HL-60 (cell line): ENCODE measurements around the gene CFAP43.

Source experiments
- DNase-seq, 2 experiments: peaks; one replicate each; pipeline ENCODE4 v3.0.0-alpha.2; 2010 to 2020; ENCODE audit warnings: low read depth in 1 of 2, low spot score in 1 of 2
- H3K27ac ChIP-seq: fragments of 250-450 bp; sonication (Bioruptor Pico); replicated peaks from 2 replicates; pipeline ENCODE4 v1.5.1; 2020; ENCODE audit warnings: mild to moderate bottlenecking, moderate library complexity
- H3K27me3 ChIP-seq: fragments of 250-450 bp; sonication (Bioruptor Pico); 2 replicates; pipeline ENCODE4 v1.5.1; 2021; ENCODE audit warnings: mild to moderate bottlenecking, moderate library complexity; ENCODE audit not compliant: insufficient read depth, poor library complexity, severe bottlenecking
- H3K4me3 ChIP-seq: replicated peaks from 2 replicates; pipeline ENCODE4 v1.5.1; 2011; ENCODE audit warnings: mild to moderate bottlenecking, control low read depth, low read length; ENCODE audit not compliant: insufficient read depth
- CTCF ChIP-seq: IDR thresholded peaks from one replicate; pipeline ENCODE4 v1.5.1; 2011; ENCODE audit warnings: low read length, control low read depth, inconsistent platforms; ENCODE audit not compliant: insufficient read depth
- GABPA ChIP-seq: IDR thresholded peaks from 2 replicates; pipeline ENCODE4 v1.6.1; 2012; ENCODE audit warnings: low read depth
- POLR2AphosphoS5 ChIP-seq: IDR thresholded peaks from 2 replicates; pipeline ENCODE4 v1.6.1; 2012; ENCODE audit warnings: low read depth
- REST ChIP-seq: IDR thresholded peaks from 2 replicates; pipeline ENCODE4 v1.6.1; 2012; ENCODE audit warnings: low read depth; ENCODE audit not compliant: insufficient replicate concordance
- SPI1 ChIP-seq: IDR thresholded peaks from 2 replicates; pipeline ENCODE4 v1.6.1; 2012; ENCODE audit warnings: low read depth, mild to moderate bottlenecking, borderline replicate concordance

Gene CFAP43

GRCh38 chr10:104099269-104099668 is 132.9 kb downstream of the CFAP43 start:
- H3K27ac ChIP-seq, result no peak overlapping the region
- no peaks in the 10 kb centered on the region for H3K27me3 ChIP-seq
- TF ChIP-seq SPI1, result no peak
- no peak for TF ChIP-seq POLR2AphosphoS5
- no peak for TF ChIP-seq CTCF
- TF ChIP-seq REST, result no peak
- TF ChIP-seq GABPA, result no peak
- no peak for DNase-seq
- no peak overlapping the region for H3K4me3 ChIP-seq

- H3K27ac ChIP-seq, result no peak overlapping the region
- no peak for DNase-seq
- no peak for TF ChIP-seq SPI1
- no peak for TF ChIP-seq GABPA
Observed at GRCh38 chr10:104098358-104098925, 133.7 kb downstream of the CFAP43 start.

GRCh38 chr10:104096692-104097091 is 135.5 kb downstream of the CFAP43 start:
- no peak for DNase-seq
- Histone ChIP-seq H3K27me3 (no peaks in the 10 kb centered on the region), H3K27ac (no peak overlapping the region), H3K4me3 (no peak overlapping the region)
- TF ChIP-seq SPI1, result no peak
- TF ChIP-seq CTCF, result no peak

More at GRCh38 chr10:104098358-104098925, 133.7 kb downstream of the CFAP43 start:
- Histone ChIP-seq H3K27me3 (no peaks in the 10 kb centered on the region), H3K4me3 (no peak overlapping the region)

- Histone ChIP-seq H3K4me3 (no peak overlapping the region), H3K27me3 (peaks cover 2% of the 10 kb centered on the region), H3K27ac (no peak overlapping the region)
- no peak for TF ChIP-seq REST
- no peak for TF ChIP-seq GABPA
- no peak for DNase-seq
Observed at GRCh38 chr10:104092749-104093148, 139.4 kb downstream of the CFAP43 start.

- H3K27ac ChIP-seq, result no peak overlapping the region
- H3K4me3 ChIP-seq, result no peak overlapping the region
- peaks cover 2% of the 10 kb centered on the region for H3K27me3 ChIP-seq
- no peak for DNase-seq
- TF ChIP-seq REST (no peak), SPI1 (no peak), CTCF (no peak), POLR2AphosphoS5 (no peak), GABPA (no peak)
Observed at GRCh38 chr10:104090611-104091010, 141.6 kb downstream of the CFAP43 start.
